Measurements from ENCODE around the gene ZNHIT1.
"Not testable (repeated sequence)": the region's sequence is repeated elsewhere in the genome, so short reads cannot be mapped to it uniquely, and the experiment has no call there.

Gene ZNHIT1

GRCh38 chr7:101195884-101196283 lies 22.1 kb upstream of the ZNHIT1 start:
- no peak for TF ChIP-seq GLIS3 (CRISPR knock-in tag; IDR thresholded peaks at IDR 0.05)
- TF ChIP-seq SNAI2 (CRISPR knock-in tag; IDR thresholded peaks at IDR 0.05): no peak
- TF ChIP-seq OSR1 (CRISPR knock-in tag; IDR thresholded peaks at IDR 0.05): no peak
- TF ChIP-seq POU6F1 (CRISPR knock-in tag; IDR thresholded peaks at IDR 0.05; ENCODE audit: borderline replicate concordance, low read depth): no peak
- TF ChIP-seq CSDC2 (CRISPR knock-in tag; IDR thresholded peaks at IDR 0.05): no peak
- no peak for TF ChIP-seq ZNF565 (CRISPR knock-in tag; conservative IDR thresholded peaks at IDR 0.05; ENCODE audit: low read depth)
- no peak for TF ChIP-seq BACH2 (CRISPR knock-in tag; IDR thresholded peaks at IDR 0.05; ENCODE audit: borderline replicate concordance)
- TF ChIP-seq, protein P1, sequence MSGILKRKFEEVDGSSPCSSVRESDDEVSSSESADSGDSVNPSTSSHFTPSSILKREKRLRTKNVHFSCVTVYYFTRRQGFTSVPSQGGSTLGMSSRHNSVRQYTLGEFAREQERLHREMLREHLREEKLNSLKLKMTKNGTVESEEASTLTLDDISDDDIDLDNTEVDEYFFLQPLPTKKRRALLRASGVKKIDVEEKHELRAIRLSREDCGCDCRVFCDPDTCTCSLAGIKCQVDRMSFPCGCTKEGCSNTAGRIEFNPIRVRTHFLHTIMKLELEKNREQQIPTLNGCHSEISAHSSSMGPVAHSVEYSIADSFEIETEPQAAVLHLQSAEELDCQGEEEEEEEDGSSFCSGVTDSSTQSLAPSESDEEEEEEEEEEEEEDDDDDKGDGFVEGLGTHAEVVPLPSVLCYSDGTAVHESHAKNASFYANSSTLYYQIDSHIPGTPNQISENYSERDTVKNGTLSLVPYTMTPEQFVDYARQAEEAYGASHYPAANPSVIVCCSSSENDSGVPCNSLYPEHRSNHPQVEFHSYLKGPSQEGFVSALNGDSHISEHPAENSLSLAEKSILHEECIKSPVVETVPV (CRISPR knock-in tag; IDR thresholded peaks at IDR 0.05): no peak
- TF ChIP-seq ISL1 (CRISPR knock-in tag; IDR thresholded peaks at IDR 0.05): no peak
- no peak for TF ChIP-seq TOX (CRISPR knock-in tag; IDR thresholded peaks at IDR 0.05; ENCODE audit: borderline replicate concordance)
- TF ChIP-seq TCF4 (CRISPR knock-in tag; IDR thresholded peaks at IDR 0.05; ENCODE audit: borderline replicate concordance): no peak
- TF ChIP-seq RARB (CRISPR knock-in tag; IDR thresholded peaks at IDR 0.05): no peak
- TF ChIP-seq CREB5 (CRISPR knock-in tag; IDR thresholded peaks at IDR 0.05; ENCODE audit: low read depth): no peak
- TF ChIP-seq PPARA (CRISPR knock-in tag; IDR thresholded peaks at IDR 0.05; ENCODE audit: borderline replicate concordance): no peak
- no peak for TF ChIP-seq PATZ1 (CRISPR knock-in tag; IDR thresholded peaks at IDR 0.05; ENCODE audit: borderline replicate concordance)
- no peak for TF ChIP-seq ZNF8 (CRISPR knock-in tag; IDR thresholded peaks at IDR 0.05)
- ATAC-seq: no peak

GRCh38 chr7:101197991-101198390 lies 20.0 kb upstream of the ZNHIT1 start:
- no peak for TF ChIP-seq SNAI2 (CRISPR knock-in tag; IDR thresholded peaks at IDR 0.05)
- ATAC-seq: no peak

GRCh38 chr7:101198476-101198875 lies 19.5 kb upstream of the ZNHIT1 start:
- ATAC-seq: no peak
- TF ChIP-seq, protein P2, sequence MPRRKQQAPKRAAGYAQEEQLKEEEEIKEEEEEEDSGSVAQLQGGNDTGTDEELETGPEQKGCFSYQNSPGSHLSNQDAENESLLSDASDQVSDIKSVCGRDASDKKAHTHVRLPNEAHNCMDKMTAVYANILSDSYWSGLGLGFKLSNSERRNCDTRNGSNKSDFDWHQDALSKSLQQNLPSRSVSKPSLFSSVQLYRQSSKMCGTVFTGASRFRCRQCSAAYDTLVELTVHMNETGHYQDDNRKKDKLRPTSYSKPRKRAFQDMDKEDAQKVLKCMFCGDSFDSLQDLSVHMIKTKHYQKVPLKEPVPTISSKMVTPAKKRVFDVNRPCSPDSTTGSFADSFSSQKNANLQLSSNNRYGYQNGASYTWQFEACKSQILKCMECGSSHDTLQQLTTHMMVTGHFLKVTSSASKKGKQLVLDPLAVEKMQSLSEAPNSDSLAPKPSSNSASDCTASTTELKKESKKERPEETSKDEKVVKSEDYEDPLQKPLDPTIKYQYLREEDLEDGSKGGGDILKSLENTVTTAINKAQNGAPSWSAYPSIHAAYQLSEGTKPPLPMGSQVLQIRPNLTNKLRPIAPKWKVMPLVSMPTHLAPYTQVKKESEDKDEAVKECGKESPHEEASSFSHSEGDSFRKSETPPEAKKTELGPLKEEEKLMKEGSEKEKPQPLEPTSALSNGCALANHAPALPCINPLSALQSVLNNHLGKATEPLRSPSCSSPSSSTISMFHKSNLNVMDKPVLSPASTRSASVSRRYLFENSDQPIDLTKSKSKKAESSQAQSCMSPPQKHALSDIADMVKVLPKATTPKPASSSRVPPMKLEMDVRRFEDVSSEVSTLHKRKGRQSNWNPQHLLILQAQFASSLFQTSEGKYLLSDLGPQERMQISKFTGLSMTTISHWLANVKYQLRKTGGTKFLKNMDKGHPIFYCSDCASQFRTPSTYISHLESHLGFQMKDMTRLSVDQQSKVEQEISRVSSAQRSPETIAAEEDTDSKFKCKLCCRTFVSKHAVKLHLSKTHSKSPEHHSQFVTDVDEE (CRISPR knock-in tag; IDR thresholded peaks at IDR 0.05): no peak
- TF ChIP-seq OSR1 (CRISPR knock-in tag; IDR thresholded peaks at IDR 0.05) (no peak), RARB (CRISPR knock-in tag; IDR thresholded peaks at IDR 0.05) (no peak), GLIS3 (CRISPR knock-in tag; IDR thresholded peaks at IDR 0.05) (no peak)

DNA sequence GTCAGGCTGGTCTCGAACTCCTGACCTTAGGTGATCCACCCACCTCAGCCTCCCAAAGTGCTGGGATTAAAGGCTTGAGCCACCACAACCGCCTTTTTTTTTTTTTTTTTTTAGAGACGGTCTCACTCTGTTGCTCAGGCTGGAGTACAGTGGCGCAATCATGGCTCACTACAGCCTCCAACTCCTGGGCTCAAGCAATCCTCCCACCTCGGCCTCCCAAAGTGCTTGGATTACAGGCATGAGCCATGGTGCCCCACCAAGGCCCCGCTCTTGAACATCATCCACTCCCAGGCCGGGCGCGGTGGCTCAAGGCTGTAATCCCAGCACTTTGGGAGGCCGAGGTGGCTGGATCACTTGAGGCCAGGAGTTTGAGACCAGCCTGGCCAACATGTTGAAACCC lies 18.4 kb upstream of the ZNHIT1 start:
- ATAC-seq: not testable (repeated sequence)

GRCh38 chr7:101200504-101200861 lies 17.5 kb upstream of the ZNHIT1 start:
- no peak; the same call in 2 of the 3 replicates for ATAC-seq
- TF ChIP-seq OSR1 (CRISPR knock-in tag; IDR thresholded peaks at IDR 0.05): no peak
- TF ChIP-seq BACH2 (CRISPR knock-in tag; IDR thresholded peaks at IDR 0.05; ENCODE audit: borderline replicate concordance): no peak
- TF ChIP-seq CREB5 (CRISPR knock-in tag; IDR thresholded peaks at IDR 0.05; ENCODE audit: low read depth): no peak
- no peak for TF ChIP-seq ISL1 (CRISPR knock-in tag; IDR thresholded peaks at IDR 0.05)
- no peak for TF ChIP-seq ZNF70 (CRISPR knock-in tag; IDR thresholded peaks at IDR 0.05)
- no peak for TF ChIP-seq ZC3H10 (CRISPR knock-in tag; IDR thresholded peaks at IDR 0.05)
- no peak for TF ChIP-seq POU6F1 (CRISPR knock-in tag; IDR thresholded peaks at IDR 0.05; ENCODE audit: borderline replicate concordance, low read depth)
- TF ChIP-seq ZNF8 (CRISPR knock-in tag; IDR thresholded peaks at IDR 0.05): no peak
- TF ChIP-seq TOX (CRISPR knock-in tag; IDR thresholded peaks at IDR 0.05; ENCODE audit: borderline replicate concordance): no peak
- no peak for TF ChIP-seq SNAI2 (CRISPR knock-in tag; IDR thresholded peaks at IDR 0.05)
- TF ChIP-seq, protein P1 (CRISPR knock-in tag; IDR thresholded peaks at IDR 0.05): no peak
- no peak for TF ChIP-seq ZFP30 (CRISPR knock-in tag; IDR thresholded peaks at IDR 0.05)
